Measurements from ENCODE around the gene CLDN24.
"Not testable (repeated sequence)": the region's sequence is repeated elsewhere in the genome, so short reads cannot be mapped to it uniquely, and the experiment has no call there.

CLDN24 gene

DNA sequence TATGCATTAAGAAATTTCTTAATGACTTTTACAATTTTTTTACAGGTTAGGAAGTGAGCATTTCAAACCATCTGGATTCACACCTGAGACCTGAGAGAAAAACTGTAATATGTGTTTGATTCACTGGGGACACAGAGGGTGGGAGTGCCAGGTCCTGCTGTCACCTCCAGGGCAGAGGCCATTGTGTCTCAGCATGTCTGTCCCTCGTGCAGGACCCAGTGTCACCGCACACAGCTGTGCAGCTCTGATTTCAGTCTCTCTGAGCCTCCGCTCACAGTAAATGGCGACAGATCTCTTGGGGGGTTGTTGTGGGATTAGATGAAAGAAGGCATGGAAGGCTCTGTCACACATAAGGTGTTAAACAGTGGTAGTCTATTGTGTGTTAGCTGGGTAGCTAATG lies 23.0 kb upstream of the CLDN24 start:
- DNase-seq = no peak

DNA sequence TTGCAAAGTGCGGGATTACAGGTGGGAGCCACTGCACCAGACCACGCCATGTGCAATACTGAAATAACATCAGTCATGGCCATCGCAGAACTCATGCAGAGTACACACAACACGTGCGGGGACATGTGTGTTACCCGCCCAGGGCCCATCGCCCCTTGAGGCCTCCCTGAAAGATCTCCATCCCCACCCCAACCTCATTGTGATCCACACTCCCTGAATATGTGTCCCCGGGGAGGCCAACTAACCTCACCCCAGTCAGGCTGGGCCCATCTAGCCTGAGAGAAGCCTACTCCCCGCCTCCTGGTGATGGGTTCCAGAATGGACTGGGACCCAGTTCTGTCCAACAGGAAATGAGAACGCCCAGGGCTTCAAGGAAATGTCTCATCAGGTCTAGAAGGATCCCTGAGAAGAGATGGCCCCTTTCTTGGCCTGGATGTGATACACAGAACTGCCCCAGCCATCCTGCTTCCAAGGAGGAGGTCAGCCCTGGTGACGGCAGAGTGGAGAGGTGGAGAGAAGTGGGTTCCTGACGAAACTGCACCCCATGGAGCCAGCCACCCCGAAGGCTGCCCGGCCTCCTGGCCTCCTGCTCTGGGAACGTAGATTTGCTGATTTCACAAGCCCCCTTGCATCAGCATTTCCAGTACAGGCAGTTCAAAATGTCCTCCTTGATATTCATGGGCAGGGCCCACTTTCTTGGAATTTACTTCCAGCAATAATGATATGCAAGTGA lies 22.5 kb upstream of the CLDN24 start:
- DNase-seq = no peak

- no peak for DNase-seq
Measured at GRCh38 chr4:183343730-183344129, 21.5 kb upstream of the CLDN24 start.

DNA sequence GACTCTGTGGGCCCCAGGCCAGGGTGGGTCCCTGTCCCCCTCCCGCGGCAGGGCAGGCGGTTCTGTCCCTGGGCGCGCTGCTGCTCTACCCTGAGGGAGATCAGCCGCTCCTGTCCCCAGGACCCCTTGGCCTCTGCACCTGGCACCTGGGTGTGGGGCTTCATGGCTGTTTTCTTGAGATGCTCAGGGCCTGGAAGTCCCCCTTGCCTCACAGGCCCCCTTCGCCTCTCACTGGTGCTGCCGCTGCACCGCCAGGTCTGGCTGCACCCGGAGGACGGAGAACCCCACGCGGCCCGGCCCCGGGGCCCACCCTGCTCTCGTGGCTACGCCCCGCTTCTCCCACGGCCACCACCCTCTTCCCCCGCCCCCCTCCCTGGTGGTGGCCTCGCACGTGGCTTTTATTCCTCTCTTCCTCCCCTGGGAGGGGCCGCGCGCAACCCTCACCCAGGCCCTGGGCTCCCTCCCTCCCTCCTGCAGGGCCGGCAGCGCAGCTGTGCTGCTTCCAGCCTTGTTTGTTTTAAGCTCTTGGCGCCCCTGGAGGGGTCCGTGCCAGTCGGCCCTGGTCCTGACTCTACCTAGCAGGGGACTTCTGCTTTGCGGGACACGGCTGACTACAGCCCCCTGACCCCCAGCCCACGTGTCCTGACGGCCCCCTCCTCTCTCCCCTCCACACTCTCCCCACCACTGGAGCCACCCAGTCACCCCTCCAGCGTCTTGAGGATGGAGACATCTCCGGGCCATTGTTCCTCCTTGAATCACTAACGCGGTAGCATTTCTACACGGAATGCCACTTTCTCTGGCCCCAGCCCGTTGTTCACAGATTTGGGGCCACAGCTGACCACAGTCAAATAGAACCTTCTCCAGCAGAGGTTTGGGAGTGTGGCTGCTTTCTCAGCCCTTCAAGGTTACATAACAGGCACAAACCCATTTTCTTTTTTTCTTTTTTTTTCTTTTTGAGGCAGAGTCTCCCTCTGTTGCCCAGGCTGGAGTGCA lies 20.6 kb upstream of the CLDN24 start:
- no peak for DNase-seq

- DNase-seq = no peak
Measured at GRCh38 chr4:183337833-183338232, 15.6 kb upstream of the CLDN24 start.

DNA sequence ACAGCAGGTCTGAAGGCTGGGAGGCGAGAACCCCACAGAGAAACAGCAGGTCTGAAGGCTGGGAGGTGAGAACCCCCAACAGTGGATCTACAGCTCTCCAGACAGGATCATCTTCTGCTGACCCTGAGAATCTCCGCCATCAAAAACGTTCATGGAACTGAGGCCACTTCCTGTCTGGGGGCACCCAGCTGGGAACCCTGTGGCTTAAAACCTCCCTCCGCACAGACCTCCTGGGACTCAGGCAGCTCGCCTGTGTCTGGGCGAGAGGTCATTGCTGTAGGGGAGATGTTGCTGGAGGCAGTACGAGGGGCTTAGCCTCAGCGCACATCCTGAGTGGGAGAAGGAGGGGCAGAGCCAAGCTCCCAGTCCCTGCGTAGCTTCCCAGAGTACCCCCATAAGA lies 15.1 kb upstream of the CLDN24 start:
- DNase-seq = no peak

GRCh38 chr4:183335369-183335940 lies 13.2 kb upstream of the CLDN24 start:
- DNase-seq = peak; percentile 53

DNA sequence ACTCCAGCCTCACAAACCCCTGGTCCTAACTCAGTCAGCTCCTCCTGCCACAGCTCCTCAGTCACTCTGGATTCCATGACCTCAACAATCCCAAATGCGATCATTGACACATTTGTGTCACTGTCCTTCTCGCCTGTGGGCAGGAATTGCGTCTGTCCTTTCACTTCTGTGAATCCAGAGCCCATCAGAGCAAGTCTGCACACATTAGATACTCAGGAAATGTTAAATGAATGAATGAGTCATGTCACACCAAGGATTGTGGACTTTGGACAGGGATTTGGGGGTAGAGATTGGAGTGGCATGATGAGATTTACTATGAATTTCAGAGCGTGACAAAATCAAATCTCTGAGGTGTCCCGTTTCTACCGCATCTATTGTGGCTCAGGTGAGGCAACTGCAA lies 11.8 kb upstream of the CLDN24 start:
- DNase-seq = no peak

DNA sequence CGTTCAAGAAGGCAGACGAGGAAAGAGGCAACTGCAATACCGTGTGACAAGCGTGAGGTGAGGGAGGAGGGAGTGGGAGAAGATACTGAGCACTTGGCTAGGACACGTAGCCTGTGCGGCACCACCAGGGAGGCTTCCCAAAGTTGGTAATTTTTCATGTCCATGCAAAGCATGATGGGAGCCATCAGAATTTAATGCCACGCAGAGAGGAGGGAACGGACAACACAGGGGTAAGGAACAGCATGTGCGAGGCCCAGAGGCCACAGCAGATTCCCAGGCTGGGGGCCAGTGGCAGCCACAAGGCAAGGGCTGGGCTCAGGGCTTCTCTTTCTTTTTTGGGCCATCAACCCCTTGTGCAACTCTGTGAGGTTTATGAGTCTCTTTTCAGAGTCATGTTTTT lies 11.0 kb upstream of the CLDN24 start:
- no peak for DNase-seq

GRCh38 chr4:183332447-183332846 lies 10.2 kb upstream of the CLDN24 start:
- no peak for DNase-seq

DNA sequence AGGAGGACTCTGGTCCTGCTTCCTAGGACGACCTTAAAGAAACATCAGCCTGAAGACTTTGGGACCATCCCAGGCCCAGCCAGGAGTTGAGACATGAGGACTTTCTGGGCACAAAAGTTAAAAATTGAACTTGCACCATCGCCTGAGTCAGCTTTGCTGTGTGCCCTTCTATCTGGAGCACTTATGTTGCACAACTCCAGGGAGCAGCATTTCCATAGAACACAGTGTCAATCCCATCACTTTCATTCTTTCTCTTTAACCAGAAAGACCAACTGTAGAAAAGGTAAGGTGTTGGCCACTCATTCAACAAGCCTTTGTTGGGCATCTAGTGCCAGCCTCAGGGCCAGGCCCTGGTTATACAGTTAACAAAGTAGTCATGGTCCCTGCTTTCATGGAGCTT lies 8.6 kb upstream of the CLDN24 start:
- DNase-seq = no peak

GRCh38 chr4:183329954-183330742 lies 7.9 kb upstream of the CLDN24 start:
- no peak for DNase-seq

DNA sequence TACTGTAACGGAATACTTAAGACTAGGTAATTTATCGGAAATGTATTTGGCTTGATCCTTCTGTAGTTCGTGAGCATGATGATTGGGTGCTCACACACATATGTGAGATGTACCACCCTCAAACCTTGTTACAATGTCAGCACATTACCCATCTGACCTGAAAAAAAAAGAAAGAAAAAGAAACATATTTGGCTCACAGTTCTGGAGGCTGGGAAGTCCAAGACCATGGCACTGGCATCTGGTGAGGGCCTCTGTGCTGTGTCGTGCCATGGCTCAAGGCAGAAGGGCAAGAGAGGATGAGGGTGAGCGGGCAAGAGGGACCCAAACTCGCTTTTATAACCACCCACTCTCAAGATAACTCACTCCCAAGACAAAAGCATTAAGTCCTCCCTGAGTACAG lies 7.0 kb upstream of the CLDN24 start:
- no peak for DNase-seq

GRCh38 chr4:183328832-183329231 lies 6.6 kb upstream of the CLDN24 start:
- no peak for DNase-seq

DNA sequence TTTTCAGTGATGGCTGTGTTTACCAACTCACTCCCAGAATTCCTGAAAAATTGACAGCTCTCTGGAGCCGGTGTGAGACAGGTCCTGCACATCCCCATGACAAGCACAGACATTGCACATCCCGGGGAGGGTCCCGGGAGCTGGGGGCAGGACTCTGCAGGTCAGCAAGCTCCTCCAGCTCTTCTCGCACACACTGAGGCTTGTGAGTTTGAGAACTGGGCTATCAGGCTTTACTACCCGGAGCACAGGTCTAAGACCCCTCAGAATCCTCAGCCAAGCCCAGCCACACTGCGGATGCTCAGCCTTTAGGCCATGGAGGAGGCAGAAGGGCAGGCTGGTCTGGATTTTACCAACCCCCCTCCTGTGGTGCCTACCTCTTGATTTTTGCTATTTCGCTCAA lies 5.6 kb upstream of the CLDN24 start:
- DNase-seq = no peak

DNA sequence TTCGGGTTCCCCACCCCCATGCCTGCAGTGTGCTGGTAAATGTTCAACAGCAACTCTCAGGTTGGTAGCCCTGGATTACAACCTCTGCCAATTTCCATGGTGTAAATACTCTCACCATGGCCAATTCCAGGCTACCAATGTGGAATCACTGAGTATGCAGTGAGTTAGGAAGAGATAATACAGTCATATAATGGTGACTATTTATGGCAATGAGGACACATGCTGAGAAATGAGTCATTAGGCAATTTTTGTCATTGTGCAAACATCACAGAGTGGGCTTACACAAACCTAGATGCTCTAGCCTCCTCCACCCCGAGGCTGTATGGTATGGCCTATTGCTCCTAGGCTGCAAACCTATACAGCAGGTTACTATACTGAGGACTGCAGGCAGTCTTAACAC lies 4.6 kb upstream of the CLDN24 start:
- DNase-seq = no peak

- not testable (repeated sequence) for DNase-seq
Measured at GRCh38 chr4:183326387-183326786, 4.2 kb upstream of the CLDN24 start.

DNA sequence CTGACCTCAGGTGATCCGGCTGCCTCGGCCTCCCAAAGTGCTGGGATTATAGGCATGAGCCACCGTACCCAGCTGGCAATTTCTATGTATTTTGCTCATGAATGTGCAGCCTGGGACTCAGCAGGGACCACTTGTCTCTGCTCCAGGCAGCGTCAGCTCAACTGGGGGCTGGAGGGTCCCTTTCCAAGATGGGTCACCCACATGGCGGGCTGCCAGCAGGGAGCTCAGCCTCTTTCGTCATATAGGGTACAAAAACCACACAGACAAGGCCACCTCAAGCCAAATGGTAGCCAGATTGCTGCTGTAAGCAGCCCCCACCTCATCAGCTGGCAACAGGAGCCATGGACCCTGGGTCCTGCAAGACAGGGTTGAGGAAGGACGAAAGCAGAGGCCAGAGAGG lies 2.4 kb upstream of the CLDN24 start:
- no peak for DNase-seq

DNA sequence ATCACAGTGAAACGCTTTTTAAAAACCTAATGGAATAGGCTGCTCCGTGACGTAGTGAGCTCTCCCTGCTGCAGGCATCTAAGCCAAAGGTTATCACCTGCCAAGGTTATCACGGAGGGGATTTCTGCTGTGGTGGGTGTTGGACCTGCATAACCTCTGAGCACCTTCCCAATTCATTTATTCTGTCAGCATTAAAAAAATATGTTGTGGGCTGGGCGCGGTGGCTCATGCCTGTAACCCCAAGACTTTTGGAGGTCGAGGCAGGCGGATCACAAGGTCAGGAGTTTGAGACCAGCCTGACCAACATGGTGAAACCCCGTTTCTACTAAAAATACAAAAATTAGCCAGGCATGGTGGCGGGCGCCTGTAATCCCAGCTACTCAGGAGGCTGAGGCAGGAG lies 1.8 kb upstream of the CLDN24 start:
- DNase-seq = not testable (repeated sequence)

GRCh38 chr4:183323295-183323694 lies 1.1 kb upstream of the CLDN24 start:
- no peak for DNase-seq

DNA sequence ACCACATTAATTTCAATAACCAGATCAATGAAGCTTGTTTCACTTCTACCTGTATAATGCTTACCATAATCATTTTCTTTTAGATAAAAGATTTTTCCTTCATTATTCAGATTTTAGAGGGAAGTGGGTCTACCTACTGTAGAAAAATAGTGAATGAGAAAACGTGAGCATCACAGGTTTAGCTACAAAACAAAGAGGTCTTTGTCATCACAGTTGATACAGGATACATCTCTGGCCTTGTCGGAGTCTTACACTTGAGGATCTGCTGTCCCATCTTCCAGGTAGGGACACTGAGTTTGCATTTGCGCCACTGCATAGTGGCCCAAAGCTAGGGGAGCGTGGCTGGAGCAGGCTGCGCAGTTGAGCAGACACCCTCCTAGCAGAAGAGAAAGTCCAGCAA lies 710 bp downstream of the CLDN24 start:
- DNase-seq = no peak

DNA sequence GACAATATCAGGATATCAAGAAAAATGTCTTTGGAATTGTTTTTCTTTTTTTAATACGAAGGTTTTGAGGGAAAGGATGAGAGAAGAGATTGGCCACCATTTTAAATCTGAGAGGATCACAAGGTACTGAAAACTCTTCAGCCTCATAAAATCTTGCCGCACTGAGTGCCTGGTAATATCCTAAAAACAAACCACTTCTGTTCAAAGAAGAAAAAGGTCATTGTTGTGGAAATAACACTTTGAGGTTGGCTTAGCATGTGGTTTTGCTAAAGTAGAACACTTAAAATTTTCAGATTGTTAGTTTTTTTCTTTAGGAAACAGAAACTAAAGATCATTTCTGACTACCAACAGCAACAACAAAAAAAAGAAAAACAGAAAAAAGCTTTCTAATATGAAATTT lies 1.1 kb downstream of the CLDN24 start:
- no peak for DNase-seq

Measured in amniotic stem cell (primary cell).